A549 (cell line): ENCODE data around the gene KRT76. TPM values are rescaled to one million over a fixed set of nuclear protein-coding genes. Genes with fewer than 3 reads are reported as not detected.

Source experiments
- ATAC-seq, 2 experiments: fragments of 200-7000 bp in 1 of 2; fragments of >200 bp in 1 of 2; cut with Nextera tagmentation in 1 of 2; cut with Tn5 transposase in 1 of 2; 3 replicates each; pipeline versions ENCODE4 v1.8.0 to v1.9.1; 2018 to 2020; ENCODE audit warnings: mild to moderate bottlenecking in 1 of 2, moderate library complexity in 1 of 2
- CTCF ChIA-PET: fragments of 300-600 bp; sonication (Branson Sonifier 250); formaldehyde crosslinking; extraction: SDS; loops from one replicate; lab custom pipeline; 2021; ENCODE audit warnings: antibody characterized with exemption, inconsistent platforms; lab: Yijun Ruan, JAX
- POLR2A ChIA-PET: fragments of 350-600 bp; formaldehyde crosslinking; extraction: SDS; loops from one replicate; lab custom pipeline; 2021; ENCODE audit warnings: antibody characterized with exemption, inconsistent platforms; lab: Yijun Ruan, JAX
- DNase-seq, 2 experiments: peaks; one replicate each; pipeline versions ENCODE4 v3.0.0 to v3.0.0-alpha.2; 2011 to 2016; ENCODE audit warnings: low read depth in 1 of 2, low spot score in 1 of 2
- FAIRE-seq: peaks from 2 replicates; lab custom pipeline; 2011; peaks lifted over from hg19 to GRCh38; lab: Jason Lieb, UNC
- H3K27ac ChIP-seq, 2 experiments: fragments of >200 bp; sonication (Bioruptor Twin); formaldehyde crosslinking; 3 replicates each; pipeline ENCODE4 v1.5.1; 2016 to 2017
- H3K4me1 ChIP-seq: fragments of >200 bp; sonication (Bioruptor Twin); formaldehyde crosslinking; 3 replicates; pipeline ENCODE4 v1.6.1; 2016
- H3K4me2 ChIP-seq: fragments of >200 bp; sonication (Bioruptor Twin); formaldehyde crosslinking; 3 replicates; pipeline ENCODE4 v1.6.1; 2016
- H3K4me3 ChIP-seq: fragments of >200 bp; sonication (Bioruptor Twin); formaldehyde crosslinking; 3 replicates; pipeline ENCODE4 v1.5.1; 2016
- H3K9me3 ChIP-seq: fragments of >200 bp; sonication (Bioruptor Twin); formaldehyde crosslinking; 3 replicates; pipeline ENCODE4 v1.6.1; 2016
- ATOH8 ChIP-seq: fragments of 250-450 bp; sonication (Bioruptor Pico); IDR thresholded peaks from 2 replicates; pipeline ENCODE4 v1.5.0; 2020; ENCODE audit warnings: low read depth, mild to moderate bottlenecking, moderate library complexity
- CTCF ChIP-seq: fragments of >200 bp; sonication (Bioruptor Twin); formaldehyde crosslinking; IDR thresholded peaks from 3 replicates; pipeline ENCODE4 v1.5.1; 2016
- E2F6 ChIP-seq: IDR thresholded peaks from 2 replicates; pipeline ENCODE4 v1.6.1; 2012; ENCODE audit warnings: low read depth, borderline replicate concordance
- ESRRA ChIP-seq: fragments of 150-350 bp; IDR thresholded peaks from 2 replicates; pipeline ENCODE4 v1.6.1; 2014; ENCODE audit warnings: mild to moderate bottlenecking, low read length, borderline replicate concordance
- FOSL2 ChIP-seq, 2 experiments: fragments of 450-650 bp in 1 of 2; fragments of >200 bp in 1 of 2; sonication (Bioruptor Twin) in 1 of 2; formaldehyde crosslinking; IDR thresholded peaks; 2 replicates each; pipeline versions ENCODE4 v1.5.0 to v1.6.1; 2016 to 2020; ENCODE audit warnings: mild to moderate bottlenecking in 1 of 2, moderate library complexity in 1 of 2
- FOXS1 ChIP-seq: fragments of 250-450 bp; sonication (Bioruptor Pico); IDR thresholded peaks from 2 replicates; pipeline ENCODE4 v1.5.0; 2020; ENCODE audit warnings: mild to moderate bottlenecking, moderate library complexity
- HDAC2 ChIP-seq: fragments of 200-600 bp; sonication (generic); IDR thresholded peaks from 2 replicates; pipeline ENCODE4 v1.6.1; 2016
- HOXB13 ChIP-seq: fragments of 250-450 bp; sonication (Bioruptor Pico); IDR thresholded peaks from 2 replicates; pipeline ENCODE4 v1.5.0; 2020; ENCODE audit warnings: low read depth, mild to moderate bottlenecking, moderate library complexity
- HOXB5 ChIP-seq: fragments of 250-450 bp; sonication (Bioruptor Pico); IDR thresholded peaks from 2 replicates; pipeline ENCODE4 v1.5.0; 2020; ENCODE audit warnings: mild to moderate bottlenecking, moderate library complexity
- KDM1A ChIP-seq: fragments of 200-600 bp; sonication (generic); IDR thresholded peaks from 2 replicates; pipeline ENCODE4 v1.6.1; 2016; ENCODE audit warnings: low read depth, mild to moderate bottlenecking
- MAFK ChIP-seq: fragments of 450-650 bp; IDR thresholded peaks from 2 replicates; pipeline ENCODE4 v1.6.1; 2014; ENCODE audit not compliant: partially characterized antibody
- MAX ChIP-seq: IDR thresholded peaks from 2 replicates; pipeline ENCODE4 v1.6.1; 2012
- NFE2L2 ChIP-seq: fragments of 150-350 bp; conservative IDR thresholded peaks from 2 replicates; pipeline ENCODE4 v1.6.1; 2014; ENCODE audit warnings: low read length
- NR3C1 ChIP-seq: fragments of >200 bp; sonication (Bioruptor Twin); formaldehyde crosslinking; IDR thresholded peaks from 3 replicates; pipeline ENCODE4 v1.6.1; 2017
- RAD21 ChIP-seq, 2 experiments: fragments of >200 bp in 1 of 2; sonication (Bioruptor Twin) in 1 of 2; formaldehyde crosslinking in 1 of 2; IDR thresholded peaks in 1 of 2; conservative IDR thresholded peaks in 1 of 2; 2 replicates in 1 of 2; 3 replicates in 1 of 2; pipeline ENCODE4 v1.6.1; 2012 to 2018; ENCODE audit warnings: inconsistent platforms in 1 of 2
- RCOR1 ChIP-seq: fragments of 150-350 bp; IDR thresholded peaks from 2 replicates; pipeline ENCODE4 v1.6.1; 2014; ENCODE audit warnings: antibody characterized with exemption, low read length, low read depth
- RNF2 ChIP-seq: fragments of 200-600 bp; sonication (generic); IDR thresholded peaks from 2 replicates; pipeline ENCODE4 v1.6.1; 2016; ENCODE audit warnings: low read depth, mild to moderate bottlenecking, antibody characterized with exemption, moderate library complexity, borderline replicate concordance
- TFCP2L1 ChIP-seq: fragments of 250-450 bp; sonication (Bioruptor Pico); IDR thresholded peaks from 2 replicates; pipeline ENCODE4 v1.5.0; 2021; ENCODE audit warnings: mild to moderate bottlenecking
- TP53 ChIP-seq: fragments of 250-450 bp; sonication (Bioruptor Pico); IDR thresholded peaks from 2 replicates; pipeline ENCODE4 v1.5.0; 2021; ENCODE audit warnings: mild to moderate bottlenecking, moderate library complexity
- ZC3H11A ChIP-seq: fragments of 450-650 bp; IDR thresholded peaks from 2 replicates; pipeline ENCODE4 v1.6.1; 2014; ENCODE audit warnings: antibody characterized with exemption, mild to moderate bottlenecking
- ZFP36 ChIP-seq: fragments of 450-650 bp; IDR thresholded peaks from 2 replicates; pipeline ENCODE4 v1.6.1; 2014; ENCODE audit warnings: borderline replicate concordance; ENCODE audit not compliant: partially characterized antibody
- ZSCAN20 ChIP-seq: fragments of 250-450 bp; sonication (Bioruptor Pico); IDR thresholded peaks from 2 replicates; pipeline ENCODE4 v1.8.0; 2022; ENCODE audit warnings: mild to moderate bottlenecking, moderate library complexity
- WGBS: methylation state at CpG from one replicate; pipeline ENCODE4 v1.1.6; 2017; ENCODE audit errors: missing lambda C conversion rate; 5-methylcytosine and 5-hydroxymethylcytosine counted together
- polyA plus RNA-seq, 4 experiments: library from polyadenylated mRNA; depleted of rRNA in 3 of 4; stranded (reverse); fragments of >200 nt; fragmentation: RNase III in 1 of 4; extraction: RNeasy Plus Mini Kit Qiagen cat#74134 plus additional on column Dnase treatment in 1 of 4; gene quantifications; 2 replicates in 3 of 4; 3 replicates in 1 of 4; pipeline ENCODE4 v1.2.3, GENCODE V29; 2011 to 2017

Gene KRT76
- polyA plus RNA-seq, 2 of the 4 experiments (the other 2 are of a cell fraction), result not detected

- WGBS, result 86% methylated on average over 16 of the region's 16 CpGs
- ChIA-PET POLR2A (no interaction called here), CTCF (interaction anchor here (0.9 to 1.6 kb wide), 2 partner anchors 43 to 57 kb away, joined by 3 to 5 read pairs; no protein-coding TSS in a partner anchor)
Measured at GRCh38 chr12:52822771-52823510, 45.8 kb upstream of the KRT76 start.

GRCh38 chr12:52821826-52822660 lies 44.9 kb upstream of the KRT76 start:
- Histone ChIP-seq H3K4me3 (no peak overlapping the region), H3K9me3 (no peaks in the 10 kb centered on the region), H3K27ac (peak overlapping the region; percentile 47 to 53), H3K4me1 (peaks cover 39% of the 10 kb centered on the region), H3K4me2 (peak overlapping the region; percentile 44)
- ChIA-PET POLR2A (no interaction called here), CTCF (interaction anchor here (0.9 to 1.9 kb wide), 4 partner anchors 13 to 240 kb away, joined by 3 to 5 read pairs (median 4); no protein-coding TSS in a partner anchor)
- no peak for TF ChIP-seq ESRRA
- FAIRE-seq, result no peak
- 70% methylated on average over 6 of the region's 10 CpGs for WGBS
- peak; percentile 57 to 77; a peak in 5 of 6 replicates for ATAC-seq
- peak; percentile 31 to 57 for DNase-seq

More at GRCh38 chr12:52822771-52823510, 45.8 kb upstream of the KRT76 start:
- Histone ChIP-seq H3K27ac (peak overlapping the region; percentile 47 to 53), H3K4me1 (peaks cover 45% of the 10 kb centered on the region), H3K4me2 (peak overlapping the region; percentile 44), H3K9me3 (no peaks in the 10 kb centered on the region), H3K4me3 (no peak overlapping the region)
- DNase-seq, result no peak
- FAIRE-seq, result no peak
- peak in 1 of 2 experiments; percentile 5; a peak in 1 of 6 replicates for ATAC-seq
- TF ChIP-seq FOSL2 (IDR thresholded peaks at IDR 0.05) (no peak), FOSL2 (CRISPR knock-in tag; IDR thresholded peaks at IDR 0.05) (no peak), CTCF (no peak), HOXB13 (CRISPR knock-in tag) (no peak), HOXB5 (CRISPR knock-in tag) (no peak), NR3C1 (no peak), RCOR1 (no peak)

- H3K9me3 ChIP-seq, result no peaks in the 10 kb centered on the region
- peaks cover 36% of the 10 kb centered on the region for H3K4me1 ChIP-seq
- FAIRE-seq, result no peak
- TF ChIP-seq MAFK, result peak; percentile 12
- TF ChIP-seq KDM1A, result no peak
- TF ChIP-seq, all 56 proteins: peak for 1
- WGBS, result 92% methylated on average over 4 of the region's 4 CpGs
- POLR2A ChIA-PET, result no interaction called here
- DNase-seq (no peak), ATAC-seq (peak in 1 of 2 experiments; percentile 18; a peak in 2 of 6 replicates)
- Histone ChIP-seq H3K4me3 (no peak overlapping the region), H3K27ac (peak overlapping the region in 1 of 2 experiments; percentile 17; a peak in 2 of 6 replicates), H3K4me2 (peak overlapping the region; percentile 44; the same call in 2 of the 3 replicates)
- CTCF ChIA-PET, result interaction anchor here (0.7 to 1.9 kb wide), 4 partner anchors 14 to 239 kb away, joined by 3 to 5 read pairs (median 4); no protein-coding TSS in a partner anchor
Measured at GRCh38 chr12:52821071-52821730, 44.1 kb upstream of the KRT76 start.

- H3K4me1 ChIP-seq, result peaks cover 36% of the 10 kb centered on the region
- WGBS, result 90% methylated on average over 6 of the region's 6 CpGs
- DNase-seq, result no peak
- H3K4me2 ChIP-seq, result no peak overlapping the region
- no peak overlapping the region for H3K4me3 ChIP-seq
- no peak overlapping the region for H3K27ac ChIP-seq
- POLR2A ChIA-PET, result no interaction called here
- no peak for ATAC-seq
- no peaks in the 10 kb centered on the region for H3K9me3 ChIP-seq
- CTCF ChIA-PET, result interaction anchor here (0.7 to 1.9 kb wide), 6 partner anchors 14 to 238 kb away, joined by 3 to 5 read pairs (median 4); no protein-coding TSS in a partner anchor
- FAIRE-seq, result no peak
- TF ChIP-seq FOSL2 (IDR thresholded peaks at IDR 0.05) (no peak), FOSL2 (CRISPR knock-in tag; IDR thresholded peaks at IDR 0.05) (no peak), RNF2 (no peak), RAD21 (conservative IDR thresholded peaks at IDR 0.05 in 1 of 2, IDR thresholded peaks at IDR 0.05 in 1 of 2) (no peak), ATOH8 (CRISPR knock-in tag) (no peak), TFCP2L1 (CRISPR knock-in tag) (no peak), MAX (no peak), ZC3H11A (no peak), MAFK (no peak), ZSCAN20 (CRISPR knock-in tag) (no peak), TP53 (CRISPR knock-in tag) (no peak), HDAC2 (no peak), E2F6 (no peak), FOXS1 (CRISPR knock-in tag) (no peak), NFE2L2 (no peak), ZFP36 (no peak)
Measured at GRCh38 chr12:52820521-52820920, 43.4 kb upstream of the KRT76 start.
